GM19324 (cell line): ENCODE measurements around the gene CIT.

Experiments used
- ATAC-seq: cut with Tn5 transposase; IDR thresholded peaks from one replicate; pipeline ENCODE4 v1.9.1; 2021; ENCODE audit warnings: mild to moderate bottlenecking, moderate library complexity; ENCODE audit not compliant: unreplicated experiment, low FRiP score

Gene CIT

DNA sequence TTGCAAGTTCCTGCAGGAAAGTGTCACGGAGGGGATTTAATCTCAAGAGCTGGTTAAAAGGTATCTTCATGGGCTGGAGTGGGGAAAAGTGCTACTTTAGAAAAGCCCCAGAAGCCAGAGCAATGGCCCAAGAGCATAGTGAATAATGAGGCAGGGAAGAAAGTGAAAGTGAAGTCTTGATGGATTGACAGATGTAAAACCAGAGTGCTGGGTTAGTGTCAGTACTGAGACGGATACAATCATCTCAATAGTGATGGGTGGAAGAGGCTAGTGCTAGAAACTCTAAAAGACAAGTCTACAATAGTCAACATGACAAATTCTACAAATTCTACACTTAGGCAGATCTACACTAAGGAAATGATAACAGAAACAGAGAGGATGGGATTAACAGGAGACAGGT lies 68.1 kb downstream of the CIT start:
- ATAC-seq: no peak

DNA sequence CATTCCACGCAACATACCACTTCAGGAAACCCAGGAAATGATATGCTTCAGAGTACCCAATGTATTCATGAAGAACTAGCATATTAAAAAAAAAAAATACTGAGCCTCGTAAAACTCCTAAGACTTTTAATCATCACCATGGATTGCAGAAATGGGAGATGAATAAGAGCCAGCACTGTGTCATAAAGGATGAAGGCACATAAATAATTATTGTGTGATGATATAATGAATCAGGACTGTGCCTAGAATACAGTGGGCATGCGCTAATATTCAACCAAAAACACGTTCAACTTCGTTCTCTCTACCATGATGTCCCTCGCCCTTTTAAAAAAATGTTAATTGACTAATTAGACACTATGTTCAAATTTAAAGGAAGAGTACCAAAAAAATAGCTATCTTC lies 68.7 kb downstream of the CIT start:
- no peak for ATAC-seq

- ATAC-seq: no peak
Measured at GRCh38 chr12:119807380-119807779, 69.7 kb downstream of the CIT start.

DNA sequence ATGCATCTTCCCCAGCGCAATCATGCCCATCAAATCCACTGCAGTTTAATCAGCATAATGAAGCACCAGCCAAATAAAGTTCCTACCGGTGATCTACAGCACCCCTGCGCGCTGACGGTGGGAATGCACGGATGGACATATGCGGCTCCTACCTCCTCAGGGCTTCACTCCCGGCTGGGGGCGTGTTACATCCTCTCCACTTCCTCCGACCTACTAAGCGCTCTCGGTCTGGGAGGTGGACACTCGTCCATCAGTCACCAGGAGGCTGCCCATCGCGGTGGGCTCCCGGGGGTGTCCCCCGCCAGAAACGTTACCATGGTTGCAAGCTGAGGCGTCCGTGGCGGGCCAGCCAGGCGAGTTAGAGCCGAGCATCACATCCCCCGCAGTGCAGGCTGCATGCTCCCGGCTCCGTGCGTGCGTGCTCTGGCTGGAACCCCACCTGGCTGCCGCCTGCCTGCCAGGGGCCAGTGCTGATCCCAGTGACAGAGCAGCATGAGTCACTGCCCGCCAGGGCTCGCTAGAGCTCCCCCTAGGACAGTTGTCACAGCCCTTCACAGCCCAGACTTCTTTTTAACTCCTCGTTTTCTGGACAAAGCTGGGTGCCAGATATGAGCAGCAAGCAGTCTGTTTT lies 73.0 kb downstream of the CIT start:
- no peak for ATAC-seq

- ATAC-seq: no peak
Measured at GRCh38 chr12:119803381-119803791, 73.7 kb downstream of the CIT start.

GRCh38 chr12:119802472-119802871 lies 74.6 kb downstream of the CIT start:
- no peak for ATAC-seq

- ATAC-seq: no peak
Measured at GRCh38 chr12:119797090-119797489, 80.0 kb downstream of the CIT start.

- ATAC-seq: no peak
Measured at GRCh38 chr12:119796292-119796691, 80.8 kb downstream of the CIT start.

DNA sequence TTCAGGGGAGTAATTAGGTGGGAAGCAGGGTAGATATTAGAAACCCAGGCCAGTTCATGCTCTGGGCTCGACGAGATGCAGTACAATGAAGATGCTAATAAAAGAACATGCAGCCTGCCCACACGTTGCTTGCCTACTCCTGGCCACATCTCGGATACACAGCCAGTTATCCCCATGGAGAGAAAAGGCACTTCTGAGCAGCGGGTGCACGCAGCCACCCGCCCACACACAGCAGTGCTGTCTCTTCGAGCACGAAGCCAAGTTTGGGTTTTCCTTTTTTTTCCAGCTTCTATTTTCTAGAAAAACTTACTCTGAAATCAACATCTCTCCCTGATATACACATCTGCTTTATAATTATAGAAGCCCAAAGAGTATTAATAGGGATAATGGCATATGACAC lies 85.7 kb downstream of the CIT start:
- ATAC-seq: no peak

- ATAC-seq: no peak
Measured at GRCh38 chr12:119788786-119789185, 88.3 kb downstream of the CIT start.

DNA sequence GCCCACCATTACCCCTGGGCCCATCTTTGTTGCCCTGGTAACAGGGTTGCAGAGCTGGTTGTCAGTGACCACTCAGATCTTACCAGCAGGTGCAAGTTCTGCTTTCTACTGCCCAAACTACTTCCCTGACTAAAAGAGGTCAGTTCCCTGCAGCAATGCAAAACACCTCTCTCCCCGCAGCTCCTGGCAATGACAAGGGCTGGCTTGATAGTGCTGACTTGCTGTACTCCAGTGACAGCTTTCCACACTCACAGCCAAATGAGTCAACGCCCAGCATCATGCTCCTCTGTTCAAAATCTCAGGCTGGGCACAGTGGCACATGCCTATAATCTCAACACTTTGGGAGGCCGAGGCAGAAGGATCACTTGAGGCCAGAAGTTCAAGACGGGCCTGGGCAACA lies 90.6 kb downstream of the CIT start:
- ATAC-seq: no peak

- ATAC-seq: no peak
Measured at GRCh38 chr12:119784673-119785072, 92.4 kb downstream of the CIT start.

DNA sequence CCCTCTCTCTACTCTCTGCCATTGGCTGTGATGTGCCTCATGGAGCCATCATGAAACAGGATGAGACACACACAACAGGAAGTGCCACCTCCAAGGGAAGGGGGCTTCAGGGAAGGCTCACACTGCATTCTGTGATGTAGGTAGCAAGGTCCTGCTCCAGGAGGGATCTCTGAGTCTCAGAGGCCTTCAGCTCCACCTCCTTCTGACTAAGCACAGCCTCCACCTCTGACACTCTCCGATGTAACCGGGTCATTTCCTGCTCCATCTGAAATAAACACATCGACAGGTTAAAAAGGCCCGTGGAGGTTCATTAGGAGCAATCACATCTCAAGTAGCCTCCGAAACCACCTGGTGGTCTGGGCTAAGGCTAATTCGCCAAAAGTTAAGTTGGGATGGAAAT lies 93.3 kb downstream of the CIT start:
- no peak for ATAC-seq

- no peak for ATAC-seq
Measured at GRCh38 chr12:119781804-119782203, 95.3 kb downstream of the CIT start.

DNA sequence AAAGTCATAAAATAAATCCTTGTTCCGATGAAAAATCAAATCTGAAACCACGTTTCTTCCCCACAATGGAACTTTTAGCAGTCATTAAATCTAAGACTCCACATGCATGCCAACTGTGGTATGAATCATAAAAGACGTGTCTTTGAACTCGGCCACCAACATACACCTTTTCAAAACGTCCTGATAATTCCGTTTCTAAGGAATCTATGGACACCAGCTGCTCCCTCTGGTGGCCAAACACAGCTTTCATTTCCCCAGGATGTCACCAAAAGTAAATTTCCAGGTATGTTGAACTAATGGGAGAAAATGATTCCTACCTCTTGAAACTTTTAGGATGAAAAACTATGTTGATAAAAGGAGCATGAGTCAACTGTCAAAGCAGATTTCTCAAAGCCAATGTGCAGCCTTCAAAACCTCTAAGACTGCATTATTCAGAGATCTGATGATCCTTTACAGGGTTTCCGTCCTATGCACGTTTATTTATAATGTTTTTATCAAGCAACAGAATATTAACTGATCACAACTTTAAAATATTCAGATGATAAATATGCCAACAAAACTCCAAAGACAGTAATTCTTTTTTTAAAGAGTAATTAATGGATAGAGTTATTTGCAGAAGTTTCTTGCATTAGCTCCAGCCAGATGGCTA lies 96.2 kb downstream of the CIT start:
- ATAC-seq: no peak

DNA sequence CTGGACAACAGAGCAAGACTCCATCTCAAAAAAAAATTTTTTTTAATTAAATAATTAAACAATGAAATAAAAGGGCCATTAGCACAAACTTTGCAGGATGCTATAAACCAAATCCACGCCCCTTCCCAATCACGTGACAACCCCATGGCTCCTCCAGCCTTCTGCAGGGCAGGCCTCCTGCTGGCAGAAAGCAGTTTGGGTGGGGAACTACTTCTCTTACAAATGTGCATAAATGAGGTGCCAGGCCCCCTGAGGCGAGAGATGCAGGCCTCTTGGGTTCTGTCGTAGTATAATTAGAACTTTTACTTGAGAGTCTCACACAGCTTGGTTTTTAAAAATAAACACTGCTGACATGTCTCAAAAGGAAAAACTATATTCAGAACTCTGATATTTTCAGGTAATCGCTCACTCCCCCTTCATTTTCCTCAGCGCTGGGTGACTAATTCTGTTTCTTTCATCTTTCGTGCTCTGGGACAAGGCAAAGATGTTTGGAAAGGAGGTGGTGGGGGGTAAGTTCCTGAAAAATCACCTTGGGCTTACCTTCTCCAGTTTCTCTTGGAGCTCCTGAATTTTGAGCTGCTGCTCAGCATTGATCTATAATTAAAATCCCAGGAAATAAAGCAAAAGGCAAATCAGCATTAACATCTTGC lies 101.7 kb downstream of the CIT start:
- ATAC-seq: no peak

DNA sequence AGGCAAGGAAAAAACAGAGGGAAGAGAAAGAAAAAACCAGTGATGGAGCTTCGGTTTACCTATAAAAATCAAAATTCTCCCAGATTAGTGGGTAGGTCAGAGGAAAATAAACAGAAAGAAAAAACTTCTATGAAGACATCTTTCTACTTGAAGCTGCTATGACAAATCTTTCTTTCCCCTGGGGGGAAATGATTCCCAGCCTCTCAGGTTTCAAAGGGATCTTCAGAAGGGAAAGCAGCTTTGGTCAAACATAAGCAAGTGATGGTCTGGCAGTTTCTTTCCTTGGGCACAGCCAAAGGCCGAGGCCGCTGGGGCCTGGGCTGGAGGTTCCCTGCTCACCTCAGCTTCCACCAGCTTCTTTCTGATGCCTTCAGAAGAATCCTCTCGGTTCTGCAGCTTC lies 104.7 kb downstream of the CIT start:
- no peak for ATAC-seq

DNA sequence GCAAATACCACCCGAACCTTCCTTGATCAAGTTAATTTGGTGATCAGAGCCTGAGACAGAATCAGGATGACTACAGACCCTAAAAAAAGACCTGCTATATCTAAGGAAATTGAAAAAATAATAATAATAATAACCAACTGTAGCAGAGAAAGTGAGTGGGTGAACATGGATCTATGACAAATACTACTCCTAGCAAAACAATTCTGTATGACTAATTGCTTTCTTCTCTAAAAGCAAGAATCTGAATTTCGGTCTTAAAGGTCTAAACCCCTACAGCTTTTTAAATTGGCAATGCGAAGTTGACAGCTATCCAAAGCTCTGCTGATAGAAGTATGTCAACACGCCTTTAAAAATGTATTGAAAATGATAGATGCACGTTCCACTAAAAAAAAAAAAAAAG lies 107.0 kb downstream of the CIT start:
- no peak for ATAC-seq

DNA sequence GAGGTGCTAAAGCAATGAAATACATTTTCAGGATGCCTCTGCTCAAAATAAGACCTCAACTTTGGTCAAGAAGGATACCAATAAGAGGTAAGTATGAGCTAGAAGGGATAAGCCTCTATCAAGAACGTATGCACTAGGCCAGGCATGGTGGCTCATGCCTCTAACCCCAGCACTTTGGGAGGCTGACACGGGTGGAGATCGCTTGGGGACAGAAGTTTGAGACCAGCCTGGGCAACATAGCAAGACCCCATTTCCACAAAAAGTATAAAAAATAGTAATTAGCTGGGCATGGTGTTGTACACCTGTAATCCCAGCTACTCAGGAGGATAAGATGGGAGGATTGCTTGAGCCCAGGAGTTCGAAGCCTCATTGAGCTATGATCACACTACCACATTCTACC lies 114.5 kb downstream of the CIT start:
- ATAC-seq: no peak

- no peak for ATAC-seq
Measured at GRCh38 chr12:119758722-119759121, 118.4 kb downstream of the CIT start.

DNA sequence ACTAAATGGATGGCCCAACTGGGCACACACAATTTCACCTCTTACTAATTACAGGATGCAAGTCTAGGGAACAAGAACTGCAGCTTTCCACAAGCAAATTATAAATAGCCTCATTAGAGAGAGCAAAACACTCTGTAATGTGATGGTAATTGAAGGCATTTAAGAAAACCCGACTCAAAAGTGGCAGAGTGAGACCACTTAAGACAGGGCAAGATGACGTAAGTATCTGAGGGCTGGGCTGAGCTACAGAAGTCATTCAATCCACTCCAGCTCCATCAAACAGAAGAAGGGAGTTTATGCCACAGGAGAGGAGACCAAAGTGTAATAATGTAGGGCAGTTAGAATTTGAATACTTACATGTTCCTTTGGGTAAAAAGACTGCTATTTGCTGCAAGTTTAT lies 118.9 kb downstream of the CIT start:
- no peak for ATAC-seq

GRCh38 chr12:119751961-119752360 lies 125.2 kb downstream of the CIT start:
- ATAC-seq: no peak
